GM12878 (cell line): ENCODE results near the gene TFF2. TPM values are rescaled to one million over a fixed set of nuclear protein-coding genes. Genes with fewer than 3 reads are reported as not detected.

Experiments used
- ATAC-seq: fragments of 200-7000 bp; cut with Tn5 transposase; 3 replicates; pipeline ENCODE4 v1.9.1; 2020; ENCODE audit warnings: mild to moderate bottlenecking, moderate library complexity
- BruUV-seq: library from RNA; stranded (reverse); fragments of 400-500 nt; replicated peaks from 2 replicates; lab custom pipeline; 2021; lab: Mats Ljungman, UMichigan
- CTCF ChIA-PET: fragments of 300-600 bp; sonication (Branson Sonifier 250); formaldehyde crosslinking; extraction: SDS; loops from one replicate; lab custom pipeline; 2021; ENCODE audit warnings: inconsistent platforms; lab: Yijun Ruan, JAX
- POLR2A ChIA-PET: fragments of 350-600 bp; formaldehyde crosslinking; extraction: SDS; loops from one replicate; lab custom pipeline; 2021; ENCODE audit warnings: inconsistent platforms; lab: Charles Lee
- RAD21 ChIA-PET: fragments of 300-600 bp; sonication (Branson Sonifier 250); formaldehyde crosslinking; loops from one replicate; lab custom pipeline; 2023; ENCODE audit warnings: antibody characterized with exemption; ENCODE audit not compliant: unreplicated experiment; lab: Charles Lee
- SMC1A ChIA-PET: fragments of 300-600 bp; sonication (Branson Sonifier 250); formaldehyde crosslinking; loops from one replicate; lab custom pipeline; 2023; ENCODE audit not compliant: unreplicated experiment, uncharacterized antibody; lab: Charles Lee
- DNase-seq: peaks from one replicate; pipeline ENCODE4 v3.0.0-alpha.2; 2011; ENCODE audit warnings: low read depth, low spot score
- FAIRE-seq: peaks from 3 replicates; lab custom pipeline; 2011; peaks lifted over from hg19 to GRCh38; lab: Jason Lieb, UNC
- H2AFZ ChIP-seq: 2 replicates; pipeline ENCODE4 v1.6.0; 2011; ENCODE audit warnings: low read depth, low read length, control low read depth; ENCODE audit not compliant: control insufficient read depth
- H3K27ac ChIP-seq: 2 replicates; pipeline ENCODE4 v1.5.1; 2011; ENCODE audit warnings: control low read depth; ENCODE audit not compliant: control insufficient read depth, insufficient read depth
- H3K27me3 ChIP-seq, 2 experiments: replicated peaks in 1 of 2; 2 replicates each; pipeline versions ENCODE4 v1.6.0 to v1.6.1; 2011; ENCODE audit warnings: low read length in 1 of 2; ENCODE audit not compliant: control insufficient read depth in 2 of 2, insufficient read depth in 2 of 2
- H3K36me3 ChIP-seq, 2 experiments: 2 replicates each; pipeline ENCODE4 v1.5.1; 2011; ENCODE audit warnings: low read length in 1 of 2; ENCODE audit not compliant: control insufficient read depth in 2 of 2, insufficient read depth in 2 of 2
- H3K4me1 ChIP-seq: 2 replicates; pipeline ENCODE4 v1.6.1; 2011; ENCODE audit warnings: mild to moderate bottlenecking, low read length, moderate library complexity, mixed read lengths; ENCODE audit not compliant: control insufficient read depth, insufficient read depth
- H3K4me2 ChIP-seq: 2 replicates; pipeline ENCODE4 v1.6.0; 2011; ENCODE audit warnings: control low read depth; ENCODE audit not compliant: control insufficient read depth, insufficient read depth
- H3K4me3 ChIP-seq: fragments of 200-600 bp; sonication (generic); 2 replicates; pipeline ENCODE4 v1.5.1; 2016
- H3K79me2 ChIP-seq: 2 replicates; pipeline ENCODE4 v1.6.0; 2011; ENCODE audit warnings: low read length; ENCODE audit not compliant: control insufficient read depth, insufficient read depth
- H3K9ac ChIP-seq: 2 replicates; pipeline ENCODE4 v1.8.0; 2011; ENCODE audit warnings: low read length, control low read depth, mixed read lengths; ENCODE audit not compliant: control insufficient read depth, insufficient read depth
- H3K9me3 ChIP-seq: replicated peaks from 3 replicates; pipeline ENCODE4 v1.5.1; 2011; ENCODE audit warnings: mild to moderate bottlenecking, low read length; ENCODE audit not compliant: control insufficient read depth, insufficient read depth
- H4K20me1 ChIP-seq: 2 replicates; pipeline ENCODE4 v1.6.0; 2011; ENCODE audit not compliant: control insufficient read depth, insufficient read depth
- E2F8 ChIP-seq: fragments of 450-650 bp; IDR thresholded peaks from 2 replicates; pipeline ENCODE4 v1.6.1; 2018; ENCODE audit warnings: mild to moderate bottlenecking, low read depth, moderate library complexity; ENCODE audit not compliant: partially characterized antibody
- HDAC6 ChIP-seq: fragments of 200-600 bp; sonication (generic); IDR thresholded peaks from one replicate; pipeline ENCODE4 v1.8.0; 2017; ENCODE audit warnings: antibody characterized with exemption; ENCODE audit not compliant: unreplicated experiment
- MTA3 ChIP-seq: IDR thresholded peaks from 2 replicates; pipeline ENCODE4 v1.6.1; 2012; ENCODE audit warnings: low read length, inconsistent platforms, borderline replicate concordance
- NR2C2 ChIP-seq: IDR thresholded peaks from 2 replicates; pipeline ENCODE4 v1.6.1; 2011; ENCODE audit warnings: borderline replicate concordance, low read depth; ENCODE audit not compliant: control insufficient read depth, insufficient read length
- WGBS: methylation state at CpG from one replicate; pipeline ENCODE4 v1.1.6; 2016; ENCODE audit warnings: low lambda C conversion rate; ENCODE audit not compliant: insufficient replicate concordance, insufficient coverage; ENCODE audit errors: missing lambda C conversion rate; 5-methylcytosine and 5-hydroxymethylcytosine counted together
- in situ Hi-C: fragments of 300-500 bp; cut with MboI; formaldehyde crosslinking; loops from 9 replicates; pipeline ENCODE4 v1.14.3; 2018; ENCODE audit warnings: mixed read lengths
- intact Hi-C: fragments of 100-400 bp; cut with micrococcal nuclease; formaldehyde crosslinking; loops from one replicate; pipeline ENCODE4 v1.14.2; 2022; ENCODE audit not compliant: unreplicated experiment
- polyA plus RNA-seq, 11 experiments: library from polyadenylated mRNA; depleted of rRNA in 4 of 11; unstranded in 6 of 11; stranded (reverse) in 5 of 11; fragments of >200 nt; fragmentation: Nextera tagmentation in 4 of 11; fragmentation: Illumina TruSeq in 1 of 11; extraction: Ambion mirVana in 4 of 11; extraction: Trizol in 1 of 11; gene quantifications; 1 replicate in 1 of 11; 2 replicates in 10 of 11; pipeline versions ENCODE4 v1.2.1 to v1.2.3, GENCODE V29; 2011 to 2016; ENCODE audit warnings: inconsistent platforms in 2 of 11, missing spikeins in 2 of 11, low read depth in 1 of 11
- total RNA-seq, 4 experiments: library from RNA; depleted of rRNA in 3 of 4; stranded (reverse); fragments of >200 nt in 3 of 4; fragmentation: Illumina TruSeq in 1 of 4; extraction: Trizol in 1 of 4; gene quantifications; 2 replicates each; pipeline versions ENCODE4 v1.2.1 to v1.2.3, GENCODE V29; 2013 to 2021

Gene TFF2
- total and polyA plus RNA-seq, 10 of the 15 experiments (the other 5 are each of a cell fraction or from before 2014, with no cell fraction given) = 0.56 TPM; not detected in 9

- no peak for TF ChIP-seq HDAC6
- TF ChIP-seq, all 136 proteins: peak for 0
Observed at GRCh38 chr21:42378418-42378817, 27.6 kb upstream of the TFF2 start (continued).

- WGBS = 18% methylated on average over 5 of the region's 5 CpGs
- no peaks in the 10 kb centered on the region for H4K20me1 ChIP-seq
- TF ChIP-seq NR2C2 = no peak
- TF ChIP-seq MTA3 = no peak
- no peak for TF ChIP-seq E2F8
- TF ChIP-seq, all 136 proteins: peak for 0
- Histone ChIP-seq H3K79me2 (no peaks in the 10 kb centered on the region), H3K9me3 (peaks cover 6% of the 10 kb centered on the region; the same call in 2 of the 3 replicates), H3K27ac (no peak overlapping the region), H2AFZ (no peak overlapping the region), H3K4me1 (no peaks in the 10 kb centered on the region), H3K27me3 (no peaks in the 10 kb centered on the region), H3K36me3 (no peaks in the 10 kb centered on the region), H3K4me2 (no peak overlapping the region), H3K4me3 (no peak overlapping the region), H3K9ac (no peak overlapping the region)
- ChIA-PET SMC1A (interaction anchor here (0.7 to 1.6 kb wide), 7 partner anchors 10 to 160 kb away, joined by 3 to 6 read pairs (median 4); no protein-coding TSS in a partner anchor), POLR2A (interaction anchor here (0.6 to 0.9 kb wide), 2 partner anchors 24 to 63 kb away, joined by 5 read pairs; no protein-coding TSS in a partner anchor), CTCF (interaction anchor here (0.9 to 3.8 kb wide), 6 partner anchors 10 to 225 kb away, joined by 3 to 15 read pairs (median 6); no protein-coding TSS in a partner anchor), RAD21 (interaction anchor here (1.5 to 1.6 kb wide), 2 partner anchors 11 to 15 kb away, joined by 4 read pairs; partner anchors contain the start of gene TFF1)
- intact Hi-C loops (loop anchor here (5.0 kb wide), 1 partner anchor 64 kb away; no protein-coding TSS in a partner anchor), in situ Hi-C loops (loop anchor here (5.0 kb wide), 1 partner anchor 69 kb away; no protein-coding TSS in a partner anchor)
- BruUV-seq = no TSS peak
- no peak for DNase-seq
- no peak for FAIRE-seq
- ATAC-seq = no peak
Observed at GRCh38 chr21:42377951-42378340, 27.2 kb upstream of the TFF2 start.
